OCI-LY7 (cell line): ENCODE data around the gene ATL2. TPM values are rescaled to one million over a fixed set of nuclear protein-coding genes. Genes with fewer than 3 reads are reported as not detected.

ENCODE experiments used
- BruUV-seq: library from RNA; stranded (reverse); fragments of 400-500 nt; replicated peaks from 2 replicates; lab custom pipeline; 2021; lab: Mats Ljungman, UMichigan
- CTCF ChIA-PET: fragments of 300-600 bp; sonication (Branson Sonifier 250); formaldehyde crosslinking; loops from one replicate; lab custom pipeline; 2022; ENCODE audit warnings: antibody characterized with exemption; ENCODE audit not compliant: unreplicated experiment; lab: Charles Lee
- POLR2A ChIA-PET: fragments of 300-600 bp; sonication (Branson Sonifier 250); formaldehyde crosslinking; loops from one replicate; lab custom pipeline; 2022; ENCODE audit warnings: antibody characterized with exemption; lab: Charles Lee
- DNase-seq: peaks from one replicate; pipeline ENCODE4 v3.0.0-alpha.2; 2015; ENCODE audit warnings: low spot score
- H2AFZ ChIP-seq: fragments of 200-600 bp; sonication (generic), shearing (Covaris generic); 2 replicates; pipeline ENCODE4 v1.6.1; 2014; ENCODE audit warnings: mild to moderate bottlenecking, antibody characterized with exemption, low read length, moderate library complexity
- H3K27ac ChIP-seq: fragments of 200-600 bp; sonication (generic); 2 replicates; pipeline ENCODE4 v1.5.1; 2014; ENCODE audit warnings: mixed run types, low read depth, mild to moderate bottlenecking, moderate library complexity, low read length, inconsistent platforms; ENCODE audit not compliant: poor library complexity, severe bottlenecking
- H3K36me3 ChIP-seq: fragments of 200-600 bp; sonication (generic); 2 replicates; pipeline ENCODE4 v1.6.1; 2014; ENCODE audit warnings: mild to moderate bottlenecking, antibody characterized with exemption, low read length, moderate library complexity, mixed read lengths; ENCODE audit not compliant: insufficient read depth
- H3K4me1 ChIP-seq: fragments of 200-600 bp; sonication (generic); 2 replicates; pipeline ENCODE4 v1.5.1; 2014; ENCODE audit warnings: mild to moderate bottlenecking, low read length; ENCODE audit not compliant: insufficient read depth, poor library complexity, severe bottlenecking
- H3K4me2 ChIP-seq: fragments of 200-600 bp; sonication (generic); 2 replicates; pipeline ENCODE4 v1.6.1; 2014; ENCODE audit warnings: mild to moderate bottlenecking, low read length
- H3K4me3 ChIP-seq: fragments of 200-600 bp; sonication (generic); 2 replicates; pipeline ENCODE4 v1.5.1; 2014; ENCODE audit warnings: mild to moderate bottlenecking, low read depth, low read length; ENCODE audit not compliant: poor library complexity, severe bottlenecking
- H3K79me2 ChIP-seq: fragments of 200-600 bp; sonication (generic); 2 replicates; pipeline ENCODE4 v1.6.1; 2016; ENCODE audit warnings: low read depth, mild to moderate bottlenecking, low read length, moderate library complexity, mixed read lengths; ENCODE audit not compliant: insufficient read depth
- H3K9me2 ChIP-seq: fragments of 200-600 bp; sonication (generic); 2 replicates; pipeline ENCODE4 v1.6.1; 2016; ENCODE audit warnings: mild to moderate bottlenecking, low read length, mixed read lengths; ENCODE audit not compliant: insufficient read depth
- H3K9me3 ChIP-seq: fragments of 200-600 bp; sonication (generic); 2 replicates; pipeline ENCODE4 v1.6.1; 2014; ENCODE audit warnings: mild to moderate bottlenecking, mixed run types, low read length, mixed read lengths
- H4K20me1 ChIP-seq: fragments of 200-600 bp; sonication (generic); 2 replicates; pipeline ENCODE4 v1.6.1; 2014; ENCODE audit warnings: mild to moderate bottlenecking, antibody characterized with exemption, low read length, moderate library complexity, mixed read lengths; ENCODE audit not compliant: insufficient read depth
- EZH2phosphoT487 ChIP-seq: fragments of 200-600 bp; sonication (generic); IDR thresholded peaks from 2 replicates; pipeline ENCODE4 v1.6.1; 2018; ENCODE audit warnings: low read depth, borderline replicate concordance, mild to moderate bottlenecking, mixed run types, antibody characterized with exemption, low read length, moderate library complexity, mixed read lengths
- intact Hi-C: fragments of 100-400 bp; cut with micrococcal nuclease; formaldehyde crosslinking; loops from one replicate; pipeline ENCODE4 v1.10.0; 2022; ENCODE audit not compliant: unreplicated experiment
- total RNA-seq, 2 experiments: library from RNA; depleted of rRNA in 1 of 2; stranded (reverse); fragments of >200 nt in 1 of 2; shearing (Covaris generic) in 1 of 2; gene quantifications; 2 replicates each; pipeline ENCODE4 v1.2.3, GENCODE V29; 2014 to 2022
- TF ChIP-seq, protein P1 (sequence below): fragments of 200-600 bp; sonication (generic); conservative IDR thresholded peaks from 2 replicates; pipeline ENCODE4 v1.5.1; 2014; ENCODE audit warnings: mild to moderate bottlenecking, antibody characterized with exemption, low read length, moderate library complexity, mixed read lengths

Gene ATL2
- total RNA-seq, 2 experiments from 2014 or later = 135 to 142 TPM

DNA sequence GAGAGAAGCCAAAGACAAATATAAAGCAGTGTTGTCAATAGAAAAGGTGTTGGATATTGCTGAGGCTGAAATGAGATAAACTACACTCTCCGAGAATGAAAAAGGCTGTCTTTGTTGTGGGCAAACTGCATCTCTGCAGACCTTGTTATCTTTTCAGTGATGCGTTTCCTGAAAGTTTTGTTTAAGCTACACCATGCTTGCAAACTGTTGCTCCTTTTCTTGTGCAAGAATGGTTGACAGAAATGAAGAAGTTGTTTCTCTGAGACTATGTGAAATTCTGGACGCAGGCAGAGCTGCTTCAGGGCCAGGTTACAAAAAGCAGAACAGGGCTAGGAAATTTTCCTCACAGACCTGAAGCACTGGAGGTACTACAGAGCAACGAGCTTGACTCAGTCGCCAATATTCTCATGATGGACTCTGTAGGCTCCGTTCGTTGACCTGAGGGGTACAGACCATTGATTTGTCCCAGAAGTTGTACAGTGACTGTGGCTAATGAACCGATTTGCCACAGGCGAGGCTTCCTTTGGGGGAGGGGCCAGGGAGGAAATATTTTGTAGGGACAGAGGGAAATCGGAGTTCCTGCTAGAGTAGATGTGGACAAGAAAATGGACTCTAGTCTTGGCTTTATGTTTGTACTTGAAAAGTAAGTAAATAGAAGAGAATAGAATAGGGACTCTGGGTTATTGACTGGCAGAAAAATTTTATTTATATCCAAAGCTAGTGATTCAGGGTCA, 3.5 kb upstream of the ATL2 start:
- H3K4me2 ChIP-seq = peak overlapping the region; percentile 68
- no peak for TF ChIP-seq EZH2phosphoT487
- TF ChIP-seq, protein P1, sequence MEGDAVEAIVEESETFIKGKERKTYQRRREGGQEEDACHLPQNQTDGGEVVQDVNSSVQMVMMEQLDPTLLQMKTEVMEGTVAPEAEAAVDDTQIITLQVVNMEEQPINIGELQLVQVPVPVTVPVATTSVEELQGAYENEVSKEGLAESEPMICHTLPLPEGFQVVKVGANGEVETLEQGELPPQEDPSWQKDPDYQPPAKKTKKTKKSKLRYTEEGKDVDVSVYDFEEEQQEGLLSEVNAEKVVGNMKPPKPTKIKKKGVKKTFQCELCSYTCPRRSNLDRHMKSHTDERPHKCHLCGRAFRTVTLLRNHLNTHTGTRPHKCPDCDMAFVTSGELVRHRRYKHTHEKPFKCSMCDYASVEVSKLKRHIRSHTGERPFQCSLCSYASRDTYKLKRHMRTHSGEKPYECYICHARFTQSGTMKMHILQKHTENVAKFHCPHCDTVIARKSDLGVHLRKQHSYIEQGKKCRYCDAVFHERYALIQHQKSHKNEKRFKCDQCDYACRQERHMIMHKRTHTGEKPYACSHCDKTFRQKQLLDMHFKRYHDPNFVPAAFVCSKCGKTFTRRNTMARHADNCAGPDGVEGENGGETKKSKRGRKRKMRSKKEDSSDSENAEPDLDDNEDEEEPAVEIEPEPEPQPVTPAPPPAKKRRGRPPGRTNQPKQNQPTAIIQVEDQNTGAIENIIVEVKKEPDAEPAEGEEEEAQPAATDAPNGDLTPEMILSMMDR = no peak
- peaks cover 10% of the 10 kb centered on the region for H3K79me2 ChIP-seq
- POLR2A ChIA-PET = interaction anchor here (0.6 to 2.4 kb wide), 6 partner anchors 13 to 1317 kb away, joined by 3 to 9 read pairs (median 4); no protein-coding TSS in a partner anchor
- peaks cover 35% of the 10 kb centered on the region for H3K4me1 ChIP-seq
- H3K4me3 ChIP-seq = peak overlapping the region; percentile 19
- H2AFZ ChIP-seq = peak overlapping the region; percentile 99
- H3K9me2 ChIP-seq = no peaks in the 10 kb centered on the region
- intact Hi-C loops = no loop called here
- H4K20me1 ChIP-seq = peaks cover 5% of the 10 kb centered on the region
- CTCF ChIA-PET = no interaction called here
- peak; percentile 44 for DNase-seq
- H3K36me3 ChIP-seq = 0 out of 2 replicates have a peak, but pooled peaks cover 5% of the 10 kb centered on the region
- no peaks in the 10 kb centered on the region for H3K9me3 ChIP-seq
- peak overlapping the region; percentile 44 for H3K27ac ChIP-seq
- no TSS peak for BruUV-seq

DNA sequence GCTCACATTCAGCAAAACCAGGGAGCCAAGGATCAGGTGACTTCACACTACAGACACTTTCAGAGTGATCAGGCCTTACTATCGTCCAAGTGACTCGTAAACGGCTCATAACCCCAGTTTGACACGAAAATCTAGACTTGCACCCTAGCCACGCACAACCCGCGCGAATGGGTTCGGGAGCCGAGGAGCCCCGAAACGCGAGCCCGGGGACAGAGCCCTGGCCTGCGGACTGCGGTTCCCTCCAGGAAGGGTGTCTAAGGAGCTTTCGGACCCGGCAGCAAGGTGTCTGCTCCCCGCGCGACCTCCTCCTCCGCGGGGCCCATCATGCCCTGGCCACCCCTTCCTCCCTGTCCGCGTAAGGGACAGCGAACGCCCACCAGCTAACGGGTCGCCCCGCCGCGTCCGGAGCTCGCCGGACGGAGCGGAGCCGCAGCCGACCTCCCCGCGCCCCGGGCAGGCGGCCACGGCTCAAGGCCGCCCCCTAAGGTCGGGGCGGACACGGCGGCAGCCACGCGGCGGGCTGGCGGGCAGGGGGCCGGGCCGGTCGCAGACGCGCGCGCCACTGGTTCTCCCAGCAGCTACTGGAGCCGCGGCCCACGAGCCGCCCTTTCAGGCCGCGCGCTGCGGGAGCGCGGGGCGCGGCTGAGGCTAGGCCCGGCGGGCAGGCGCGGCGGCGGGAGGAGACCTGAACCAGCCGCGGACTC, 575 bp downstream of the ATL2 start:
- H3K79me2 ChIP-seq = peaks cover 51% of the 10 kb centered on the region
- H3K4me3 ChIP-seq = peak overlapping the region; percentile 88
- H3K27ac ChIP-seq = peak overlapping the region; percentile 69
- ChIA-PET CTCF (interaction anchor here (0.8 to 1.6 kb wide), 7 partner anchors 10 to 353 kb away, joined by 3 to 9 read pairs (median 4); no protein-coding TSS in a partner anchor), POLR2A (interaction anchor here (0.5 to 3.0 kb wide), 13 partner anchors 10 to 1419 kb away, joined by 3 to 14 read pairs (median 4); no protein-coding TSS in a partner anchor)
- peak; percentile 81 for DNase-seq
- H3K9me3 ChIP-seq = no peaks in the 10 kb centered on the region
- peaks cover 37% of the 10 kb centered on the region for H4K20me1 ChIP-seq
- TF ChIP-seq EZH2phosphoT487 = no peak
- TF ChIP-seq, protein P1 = 0 out of 2 replicates have a peak, but pooled peaks have one; percentile 47
- BruUV-seq = no TSS peak
- H3K36me3 ChIP-seq = peaks cover 44% of the 10 kb centered on the region
- H3K9me2 ChIP-seq = no peaks in the 10 kb centered on the region
- H2AFZ ChIP-seq = 0 out of 2 replicates have a peak overlapping the region, but pooled peaks have one; percentile 33
- H3K4me2 ChIP-seq = peak overlapping the region; percentile 94
- intact Hi-C loops = loop anchor here (1.0 to 2.0 kb wide), 6 partner anchors 32 to 226 kb away; partner anchors contain the start of gene HNRNPLL
- peaks cover 70% of the 10 kb centered on the region for H3K4me1 ChIP-seq
